ENCODE data around the gene PRKAR1B. TPM values are rescaled to one million over a fixed set of nuclear protein-coding genes. Genes with fewer than 3 reads are reported as not detected.

PRKAR1B gene
- total RNA-seq, 1 donor from 2014 or later: 21.7 TPM

GRCh38 chr7:750111-750905 is 23.2 kb upstream of the PRKAR1B start:
- no peak overlapping the region for H3K4me3 Mint-ChIP-seq (ENCODE audit: unreplicated experiment)
- H3K36me3 Mint-ChIP-seq (ENCODE audit: low read depth, unreplicated experiment): peaks cover 35% of the 10 kb centered on the region
- H3K27me3 Mint-ChIP-seq (ENCODE audit: unreplicated experiment): peaks cover 8% of the 10 kb centered on the region
- H3K9me3 Mint-ChIP-seq (ENCODE audit: unreplicated experiment): no peaks in the 10 kb centered on the region
- H3K27ac Mint-ChIP-seq (ENCODE audit: unreplicated experiment): no peak overlapping the region
- DNase-seq (ENCODE audit: low spot score): no peak
- no peaks in the 10 kb centered on the region for H3K4me1 Mint-ChIP-seq (ENCODE audit: unreplicated experiment)
- TF ChIP-seq, protein P1, sequence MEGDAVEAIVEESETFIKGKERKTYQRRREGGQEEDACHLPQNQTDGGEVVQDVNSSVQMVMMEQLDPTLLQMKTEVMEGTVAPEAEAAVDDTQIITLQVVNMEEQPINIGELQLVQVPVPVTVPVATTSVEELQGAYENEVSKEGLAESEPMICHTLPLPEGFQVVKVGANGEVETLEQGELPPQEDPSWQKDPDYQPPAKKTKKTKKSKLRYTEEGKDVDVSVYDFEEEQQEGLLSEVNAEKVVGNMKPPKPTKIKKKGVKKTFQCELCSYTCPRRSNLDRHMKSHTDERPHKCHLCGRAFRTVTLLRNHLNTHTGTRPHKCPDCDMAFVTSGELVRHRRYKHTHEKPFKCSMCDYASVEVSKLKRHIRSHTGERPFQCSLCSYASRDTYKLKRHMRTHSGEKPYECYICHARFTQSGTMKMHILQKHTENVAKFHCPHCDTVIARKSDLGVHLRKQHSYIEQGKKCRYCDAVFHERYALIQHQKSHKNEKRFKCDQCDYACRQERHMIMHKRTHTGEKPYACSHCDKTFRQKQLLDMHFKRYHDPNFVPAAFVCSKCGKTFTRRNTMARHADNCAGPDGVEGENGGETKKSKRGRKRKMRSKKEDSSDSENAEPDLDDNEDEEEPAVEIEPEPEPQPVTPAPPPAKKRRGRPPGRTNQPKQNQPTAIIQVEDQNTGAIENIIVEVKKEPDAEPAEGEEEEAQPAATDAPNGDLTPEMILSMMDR (IDR thresholded peaks at IDR 0.05; ENCODE audit: unreplicated experiment): no peak

DNA sequence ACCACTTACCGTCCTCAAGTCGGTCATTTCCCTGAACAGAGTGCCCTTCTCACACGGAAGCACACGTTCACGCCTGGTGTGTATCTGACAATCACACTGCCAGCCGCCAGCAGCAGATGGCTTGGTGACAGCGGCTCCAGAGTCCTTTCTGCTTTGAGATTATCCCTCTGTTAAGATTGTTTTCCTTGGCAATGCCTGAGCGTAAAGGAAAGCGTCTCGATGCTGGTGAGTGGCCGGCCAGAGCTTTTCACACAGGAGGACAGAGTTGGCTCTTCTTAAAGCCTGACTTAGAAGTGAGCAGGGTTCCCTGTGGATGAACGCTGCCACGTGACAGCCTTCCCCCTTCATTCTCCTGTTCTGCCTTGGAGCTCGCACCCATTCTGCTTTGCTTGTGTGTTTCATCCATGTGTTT is 22.1 kb upstream of the PRKAR1B start:
- TF ChIP-seq, protein P1 (IDR thresholded peaks at IDR 0.05; ENCODE audit: unreplicated experiment): no peak
- H3K36me3 Mint-ChIP-seq (ENCODE audit: low read depth, unreplicated experiment): peaks cover 35% of the 10 kb centered on the region

GRCh38 chr7:748446-748845 is 21.4 kb upstream of the PRKAR1B start:
- TF ChIP-seq, protein P1 (IDR thresholded peaks at IDR 0.05; ENCODE audit: unreplicated experiment): no peak
- Mint-ChIP-seq H3K9me3 (ENCODE audit: unreplicated experiment) (no peaks in the 10 kb centered on the region), H3K36me3 (ENCODE audit: low read depth, unreplicated experiment) (peaks cover 28% of the 10 kb centered on the region), H3K27me3 (ENCODE audit: unreplicated experiment) (peaks cover 6% of the 10 kb centered on the region), H3K4me1 (ENCODE audit: unreplicated experiment) (no peaks in the 10 kb centered on the region), H3K27ac (ENCODE audit: unreplicated experiment) (no peak overlapping the region), H3K4me3 (ENCODE audit: unreplicated experiment) (no peak overlapping the region)
- DNase-seq (ENCODE audit: low spot score): no peak

More for the DNA sequence above, 22.1 kb upstream of the PRKAR1B start:
- peaks cover 6% of the 10 kb centered on the region for H3K27me3 Mint-ChIP-seq (ENCODE audit: unreplicated experiment)
- no peak overlapping the region for H3K27ac Mint-ChIP-seq (ENCODE audit: unreplicated experiment)
- no peak overlapping the region for H3K4me3 Mint-ChIP-seq (ENCODE audit: unreplicated experiment)
- no peaks in the 10 kb centered on the region for H3K9me3 Mint-ChIP-seq (ENCODE audit: unreplicated experiment)
- no peak for DNase-seq (ENCODE audit: low spot score)
- no peaks in the 10 kb centered on the region for H3K4me1 Mint-ChIP-seq (ENCODE audit: unreplicated experiment)

DNA sequence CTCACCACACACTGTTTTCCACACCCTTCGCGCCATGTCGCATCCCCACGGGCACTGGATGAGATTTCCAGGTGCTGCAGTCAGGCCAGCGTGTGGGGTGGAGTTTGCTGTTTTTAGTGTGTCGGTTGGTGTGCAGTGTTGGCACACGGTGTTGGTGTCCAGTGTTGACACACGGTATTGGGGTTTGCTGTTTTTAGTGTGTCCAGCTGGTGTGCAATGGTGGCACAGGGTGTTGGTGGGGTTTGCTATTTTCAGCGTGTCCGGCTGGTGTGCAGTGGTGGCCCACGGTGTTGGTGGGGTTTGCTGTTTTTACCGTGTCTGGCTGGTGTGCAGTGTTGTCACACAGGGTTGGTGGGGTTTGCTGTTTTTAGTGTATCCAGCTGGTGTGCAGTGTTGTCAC is 20.1 kb upstream of the PRKAR1B start:
- Mint-ChIP-seq H3K4me1 (ENCODE audit: unreplicated experiment) (no peaks in the 10 kb centered on the region), H3K36me3 (ENCODE audit: low read depth, unreplicated experiment) (peaks cover 26% of the 10 kb centered on the region), H3K4me3 (ENCODE audit: unreplicated experiment) (no peak overlapping the region), H3K27me3 (ENCODE audit: unreplicated experiment) (peaks cover 2% of the 10 kb centered on the region), H3K9me3 (ENCODE audit: unreplicated experiment) (no peaks in the 10 kb centered on the region), H3K27ac (ENCODE audit: unreplicated experiment) (no peak overlapping the region)
- TF ChIP-seq, protein P1 (IDR thresholded peaks at IDR 0.05; ENCODE audit: unreplicated experiment): no peak
- no peak for DNase-seq (ENCODE audit: low spot score)

Measured in endothelial cell (in vitro differentiated cells).